ENCODE data around the gene PPM1B. TPM values are rescaled to one million over a fixed set of nuclear protein-coding genes. Genes with fewer than 3 reads are reported as not detected.

The PPM1B gene
- total and polyA plus RNA-seq, 2 of the 8 experiments (the other 6 are each of a cell fraction or from before 2014, with no cell fraction given), result 43.6 to 126 TPM

GRCh38 chr2:44246436-44246835 is 77.8 kb downstream of the PPM1B start:
- POLR2A ChIA-PET (ENCODE audit: partially characterized antibody), result interaction anchor here (0.9 to 1.5 kb wide), 3 partner anchors 8 to 81 kb away, joined by 3 to 5 read pairs (median 4); partner anchors contain the start of gene PPM1B
- H3K27me3 ChIP-seq (replicated peaks in 1 of 4; ENCODE audit: control insufficient read depth in 3 of 4, extremely low read depth in 1 of 4, insufficient read depth in 3 of 4, low read length in 3 of 4), result no peaks in the 10 kb centered on the region

More at GRCh38 chr2:44246436-44246835, 77.8 kb downstream of the PPM1B start:
- Histone ChIP-seq H3K4me1 (replicated peaks in 1 of 4; ENCODE audit: control insufficient read depth in 3 of 4, insufficient read depth in 4 of 4, low read length in 3 of 4) (peaks cover 2 to 8% (median 2%) of the 10 kb centered on the region in 4 experiments; a peak in 5 of 7 replicates), H3K4me2 (ENCODE audit: insufficient read depth in 1 of 2, low read depth in 2 of 2, low read length in 2 of 2) (no peak overlapping the region), H3K4ac (replicated peaks; ENCODE audit: insufficient read length, low read depth, low read length) (no peak overlapping the region), H3K9me3 (ENCODE audit: insufficient read depth in 2 of 2, low read depth in 1 of 2, low read length in 1 of 2) (no peaks in the 10 kb centered on the region), H4K20me1 (replicated peaks in 1 of 2; ENCODE audit: control insufficient read depth in 1 of 2, insufficient read depth in 2 of 2, low read length in 2 of 2) (no peaks in the 10 kb centered on the region), H2BK12ac (ENCODE audit: low read depth, low read length) (no peak overlapping the region), H3K14ac (ENCODE audit: insufficient read length) (no peak overlapping the region), H2BK5ac (ENCODE audit: low read depth, low read length) (no peak overlapping the region), H4K91ac (replicated peaks; ENCODE audit: insufficient read length, low read length) (no peak overlapping the region), H3K18ac (ENCODE audit: extremely low read depth, low read length) (no peak overlapping the region), H2BK15ac (ENCODE audit: low read length) (no peak overlapping the region), H2BK20ac (ENCODE audit: low read length) (no peak overlapping the region), H4K5ac (ENCODE audit: insufficient read length, low read depth, low read length) (no peak overlapping the region), H2AFZ (ENCODE audit: low read length) (no peak overlapping the region), H3K36me3 (ENCODE audit: control insufficient read depth in 2 of 4, insufficient read depth in 4 of 4, low read length in 3 of 4) (no peaks in the 10 kb centered on the region), H3K79me1 (ENCODE audit: low read depth, low read length) (no peaks in the 10 kb centered on the region), H3K79me2 (ENCODE audit: control insufficient read depth in 1 of 2, insufficient read depth in 2 of 2, low read length in 2 of 2) (no peaks in the 10 kb centered on the region), H3K23ac (ENCODE audit: insufficient read length) (no peak overlapping the region), H3K27ac (ENCODE audit: low read depth, low read length) (no peak overlapping the region), H3K4me3 (ENCODE audit: extremely low read depth in 1 of 4, insufficient read depth in 2 of 4, low read depth in 3 of 4, low read length in 4 of 4) (no peak overlapping the region), H3K23me2 (ENCODE audit: low read depth, low read length) (no peaks in the 10 kb centered on the region), H3K56ac (replicated peaks; ENCODE audit: insufficient read length, low read depth, low read length) (no peak overlapping the region), H4K8ac (ENCODE audit: extremely low read depth, insufficient read depth, low read length) (no peak overlapping the region), H2AK5ac (ENCODE audit: low read depth, low read length) (no peak overlapping the region), H3K9ac (replicated peaks in 1 of 4; ENCODE audit: extremely low read depth in 1 of 4, low read depth in 3 of 4, low read length in 3 of 4) (no peak overlapping the region), H2BK120ac (replicated peaks; ENCODE audit: low read depth, low read length) (no peak overlapping the region)
- WGBS, 2 experiments (ENCODE audit: extremely low coverage in 1 of 2, insufficient coverage in 1 of 2, insufficient read length in 1 of 2, insufficient replicate concordance in 2 of 2, low coverage in 1 of 2, low lambda C conversion rate in 2 of 2, missing lambda C conversion rate in 1 of 2), result 84% methylated on average over 1 of the region's 1 CpG; no CpG with 5 or more reads in 1 of the 2 experiments
- no peak for FAIRE-seq
- no peak for DNase-seq (ENCODE audit: low read depth in 1 of 2, low spot score in 2 of 2)
- CTCF ChIA-PET (ENCODE audit: partially characterized antibody), result interaction anchor here (1.0 to 3.3 kb wide), 13 partner anchors 9 to 710 kb away, joined by 3 to 20 read pairs (median 4); no protein-coding TSS in a partner anchor
- no peak for TF ChIP-seq CHD2 (IDR thresholded peaks at IDR 0.05; ENCODE audit: low read length)
- no peak for TF ChIP-seq MAFK (IDR thresholded peaks at IDR 0.05; ENCODE audit: low read depth, low read length)
- no peak for TF ChIP-seq GABPA (IDR thresholded peaks at IDR 0.05; ENCODE audit: borderline replicate concordance, insufficient read depth, low read length)
- TF ChIP-seq TCF12 (IDR thresholded peaks at IDR 0.05; ENCODE audit: low read depth, low read length), result no peak
- TF ChIP-seq KDM4A (IDR thresholded peaks at IDR 0.05; ENCODE audit: low read depth, low read length, severe bottlenecking), result no peak
- no peak for TF ChIP-seq SUZ12 (IDR thresholded peaks at IDR 0.05; ENCODE audit: low read length)
- no peak for TF ChIP-seq TAF1 (IDR thresholded peaks at IDR 0.05; ENCODE audit: low read depth, low read length)
- TF ChIP-seq BRCA1 (IDR thresholded peaks at IDR 0.05; ENCODE audit: low read depth, low read length), result no peak
- TF ChIP-seq POLR2A (IDR thresholded peaks at IDR 0.05; ENCODE audit: control extremely low read depth in 1 of 2, low read depth in 2 of 2, low read length in 2 of 2), result no peak
- no peak for TF ChIP-seq ATF3 (IDR thresholded peaks at IDR 0.05; ENCODE audit: insufficient read depth, low read depth, low read length)
- no peak for TF ChIP-seq BCL11A (IDR thresholded peaks at IDR 0.05; ENCODE audit: low read depth in 2 of 2, low read length in 2 of 2)
- no peak for TF ChIP-seq EGR1 (IDR thresholded peaks at IDR 0.05; ENCODE audit: borderline replicate concordance, low read depth, low read length)
- TF ChIP-seq JUND (IDR thresholded peaks at IDR 0.05; ENCODE audit: low read length), result no peak
- no peak for TF ChIP-seq GTF2F1 (IDR thresholded peaks at IDR 0.05; ENCODE audit: borderline replicate concordance, low read depth, low read length)
